HG03097 (cell line): Measurements from ENCODE around the gene FRYL.
"Not testable (repeated sequence)": the region's sequence is repeated elsewhere in the genome, so short reads cannot be mapped to it uniquely, and the experiment has no call there.

Experiments used
- ATAC-seq: cut with Tn5 transposase; IDR thresholded peaks from one replicate; pipeline ENCODE4 v1.9.1; 2021; ENCODE audit not compliant: unreplicated experiment, low FRiP score

FRYL gene

GRCh38 chr4:48779998-48780864 lies at the start of gene FRYL:
Gene FRYL (minus strand): TSS chr4:48780279. CDS start chr4:48634410, 145,869 bp downstream.
- peak; percentile 77 for ATAC-seq

GRCh38 chr4:48827622-48828021 lies 47.5 kb upstream of the FRYL start:
- no peak for ATAC-seq

DNA sequence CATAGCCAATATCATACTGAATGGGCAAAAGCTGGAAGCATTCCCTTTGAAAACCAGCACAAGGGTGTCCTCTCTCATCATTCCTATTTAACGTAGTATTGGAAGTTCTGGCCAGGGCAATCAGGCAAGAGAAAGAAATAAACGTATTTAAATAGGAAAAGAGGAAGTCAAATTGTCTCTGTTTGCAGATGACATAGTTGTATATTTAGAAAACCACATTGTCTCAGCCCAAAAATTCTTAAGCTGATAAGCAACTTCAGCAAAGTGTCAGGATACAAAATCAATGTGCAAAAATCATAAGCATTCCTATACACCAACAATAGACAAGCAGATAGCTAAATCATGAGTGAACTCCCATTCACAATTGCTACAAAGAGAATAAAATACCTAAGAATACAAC lies 41.4 kb upstream of the FRYL start:
- ATAC-seq, result not testable (repeated sequence)

GRCh38 chr4:48816971-48817370 lies 36.9 kb upstream of the FRYL start:
- no peak for ATAC-seq

- ATAC-seq, result not testable (repeated sequence)
Observed at GRCh38 chr4:48816297-48816696, 36.2 kb upstream of the FRYL start.

DNA sequence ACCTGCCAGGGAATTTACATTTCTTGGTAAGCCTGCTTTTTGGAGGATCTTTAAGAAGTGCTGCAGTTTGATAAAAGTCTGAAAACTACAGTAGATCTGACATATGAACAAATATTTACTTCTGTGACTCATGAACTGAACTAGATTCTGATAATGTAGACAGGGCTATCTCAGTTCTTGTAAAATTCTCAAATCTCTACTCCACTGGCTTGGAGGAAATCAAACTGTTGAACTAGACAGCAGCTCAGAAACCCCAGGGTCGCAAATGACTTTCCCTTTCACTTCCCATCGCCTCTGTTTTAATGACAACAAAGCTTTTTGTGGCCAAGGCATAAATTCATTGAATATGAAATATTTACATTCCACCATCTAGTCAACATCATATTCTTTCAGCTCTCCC lies 35.4 kb upstream of the FRYL start:
- ATAC-seq, result no peak

DNA sequence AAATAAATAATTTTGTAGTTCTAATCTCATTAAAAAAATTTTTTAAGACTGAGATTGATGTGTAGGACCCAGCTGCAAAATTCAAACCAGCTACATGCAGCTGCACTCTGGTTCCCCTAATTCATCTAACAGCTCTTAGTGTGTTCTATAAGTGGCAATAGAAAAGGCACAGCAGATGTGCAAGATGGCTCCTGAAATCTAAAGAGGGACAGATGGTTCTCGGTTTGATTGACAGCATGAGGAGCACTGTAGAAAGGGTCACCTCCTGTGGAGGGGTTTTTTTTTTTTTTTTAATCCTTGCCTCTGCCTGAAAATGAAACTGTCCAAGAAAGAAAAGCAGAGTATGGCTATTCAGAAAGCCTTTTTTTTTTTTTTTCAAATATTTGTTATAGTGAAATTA lies 33.9 kb upstream of the FRYL start:
- ATAC-seq, result no peak

- no peak for ATAC-seq
Observed at GRCh38 chr4:48812866-48813265, 32.8 kb upstream of the FRYL start.

GRCh38 chr4:48804584-48805301 lies 24.7 kb upstream of the FRYL start:
- no peak for ATAC-seq

- no peak for ATAC-seq
Observed at GRCh38 chr4:48801016-48801715, 21.1 kb upstream of the FRYL start.

DNA sequence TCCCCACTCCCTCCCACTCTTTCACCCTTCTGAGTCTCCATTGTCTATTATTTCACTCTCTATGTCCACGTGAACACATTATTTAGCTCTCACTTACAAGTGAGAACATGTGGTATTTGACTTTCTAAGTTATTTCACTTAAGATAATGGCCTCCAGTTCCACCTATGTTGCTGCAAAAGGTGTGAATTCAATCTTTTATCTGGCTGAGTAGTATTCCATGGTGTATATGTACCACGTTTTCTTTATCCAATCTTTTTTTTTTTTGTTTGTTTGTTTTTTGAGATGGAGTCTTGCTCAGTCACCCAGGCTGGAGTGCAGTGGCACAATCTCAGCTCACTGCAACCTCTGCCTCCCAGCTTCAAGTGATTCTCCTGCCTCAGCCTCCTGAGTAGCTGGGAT lies 20.1 kb upstream of the FRYL start:
- ATAC-seq, result not testable (repeated sequence)

- ATAC-seq, result no peak
Observed at GRCh38 chr4:48799157-48799556, 19.1 kb upstream of the FRYL start.

DNA sequence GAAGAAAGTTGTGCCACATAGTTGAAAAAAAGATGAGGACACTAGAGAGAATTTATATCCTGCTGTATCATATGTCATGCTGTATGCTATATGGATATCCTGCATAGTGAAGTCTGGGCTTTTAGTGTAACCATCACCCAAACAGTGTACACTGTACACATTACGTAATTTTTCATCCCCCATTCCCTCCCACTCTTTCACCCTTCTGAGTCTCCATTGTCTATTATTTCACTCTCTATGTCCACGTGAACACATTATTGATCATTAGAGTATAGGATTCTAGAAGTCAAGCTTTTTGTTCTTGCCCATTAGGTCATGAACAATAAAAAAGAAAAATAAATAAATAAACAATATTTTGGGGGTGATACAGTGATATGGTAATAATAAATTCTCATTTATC lies 18.0 kb upstream of the FRYL start:
- ATAC-seq, result no peak

DNA sequence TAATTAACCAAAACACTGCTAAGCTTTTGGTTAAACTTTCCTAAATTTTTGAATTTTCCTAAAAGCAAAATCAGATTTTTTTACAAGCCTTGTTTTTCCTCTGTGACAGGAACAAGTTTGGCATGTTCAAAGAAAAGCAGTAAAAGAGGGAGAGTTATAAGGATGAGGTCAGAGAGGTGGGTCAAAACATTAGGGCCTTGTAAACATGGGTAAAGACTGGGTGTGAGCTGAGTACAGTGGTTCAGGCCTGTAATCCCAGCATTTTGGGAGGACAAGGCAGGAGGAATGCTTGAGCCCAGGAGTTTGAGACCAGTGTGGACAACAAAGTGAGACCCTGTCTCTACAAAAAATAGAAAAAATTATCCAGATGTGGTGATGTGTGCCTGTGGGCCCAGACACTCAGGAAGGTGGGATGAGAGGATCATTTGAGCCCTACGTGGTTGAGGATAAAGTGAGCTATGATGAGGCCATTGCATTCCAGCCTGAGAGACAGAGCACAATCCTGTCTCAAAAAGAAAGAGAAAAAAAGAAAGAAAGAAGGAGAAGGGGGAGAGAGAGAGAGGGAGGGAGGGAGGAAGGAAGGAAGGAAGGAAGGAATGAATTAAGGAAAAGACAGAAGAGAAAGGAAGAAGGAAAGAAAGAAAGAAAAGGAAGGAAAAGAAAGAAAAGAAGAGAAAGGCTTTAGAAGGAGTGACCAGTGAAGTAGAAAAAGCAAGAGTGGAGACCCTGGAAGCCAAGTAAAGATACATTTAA lies 17.0 kb upstream of the FRYL start:
- no peak for ATAC-seq

GRCh38 chr4:48796191-48796926 lies 16.3 kb upstream of the FRYL start:
- no peak for ATAC-seq

DNA sequence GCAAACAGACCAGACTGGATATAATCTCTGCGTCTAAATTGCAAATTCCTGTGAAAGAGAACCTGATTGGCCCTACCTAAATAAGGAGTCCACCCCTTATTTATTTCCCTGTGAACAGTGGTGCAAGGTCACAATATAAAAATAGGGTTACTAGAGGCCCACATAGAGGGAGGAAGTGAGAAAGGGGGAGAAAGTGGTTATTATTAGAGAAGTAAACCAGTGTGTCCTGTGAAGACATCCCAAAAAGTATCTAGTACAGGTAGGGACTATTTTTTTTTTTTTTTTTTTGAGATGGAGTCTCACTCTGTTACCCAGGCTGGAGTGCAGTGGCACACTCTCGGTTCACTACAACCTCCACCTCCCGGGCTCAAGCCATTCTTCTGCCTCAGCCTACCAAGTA lies 15.0 kb upstream of the FRYL start:
- no peak for ATAC-seq

- no peak for ATAC-seq
Observed at GRCh38 chr4:48792348-48793006, 12.4 kb upstream of the FRYL start.

DNA sequence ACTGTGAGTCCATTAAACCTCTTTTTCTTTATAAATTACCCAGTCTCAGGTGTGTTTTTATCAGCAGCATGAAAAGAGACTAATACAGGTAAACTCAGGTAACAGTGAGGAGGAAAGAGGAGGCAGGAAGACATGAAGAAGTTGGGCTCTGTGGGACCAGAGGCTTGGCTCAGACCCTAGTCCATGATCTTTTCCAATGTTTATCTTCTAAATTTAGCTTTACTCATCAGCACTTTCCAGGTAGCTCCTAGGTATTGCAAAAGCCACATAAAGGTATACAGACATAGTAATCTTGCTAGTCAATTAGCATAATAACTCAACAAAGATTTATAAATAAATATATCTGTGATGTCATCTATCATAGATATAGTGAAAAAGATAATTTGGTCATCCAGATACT lies 11.2 kb upstream of the FRYL start:
- no peak for ATAC-seq

- ATAC-seq, result no peak
Observed at GRCh38 chr4:48790561-48790960, 10.5 kb upstream of the FRYL start.
